Dedifferentiated amniotic fluid mesenchymal stem cell (primary cell): Measurements from ENCODE around the gene EPAS1.

ENCODE experiments used
- DNase-seq: peaks from one replicate; pipeline ENCODE4 v3.0.0-alpha.2; 2016; ENCODE audit errors: extremely low spot score

The EPAS1 gene

GRCh38 chr2:46339676-46340459 lies 42.7 kb downstream of the EPAS1 start:
- no peak for DNase-seq

GRCh38 chr2:46340740-46341420 lies 43.7 kb downstream of the EPAS1 start:
- no peak for DNase-seq

GRCh38 chr2:46342566-46343315 lies 45.5 kb downstream of the EPAS1 start:
- DNase-seq, result no peak

GRCh38 chr2:46344706-46345105 lies 47.5 kb downstream of the EPAS1 start:
- DNase-seq, result peak; percentile 28

- no peak for DNase-seq
Measured at GRCh38 chr2:46345775-46346174, 48.6 kb downstream of the EPAS1 start.

GRCh38 chr2:46346719-46347118 lies 49.5 kb downstream of the EPAS1 start:
- DNase-seq, result no peak

GRCh38 chr2:46347648-46348280 lies 50.6 kb downstream of the EPAS1 start:
- no peak for DNase-seq

- no peak for DNase-seq
Measured at GRCh38 chr2:46349115-46349547, 51.9 kb downstream of the EPAS1 start.

GRCh38 chr2:46350029-46350689 lies 53.0 kb downstream of the EPAS1 start:
- DNase-seq, result no peak

GRCh38 chr2:46351098-46351749 lies 54.0 kb downstream of the EPAS1 start:
- DNase-seq, result no peak

GRCh38 chr2:46351750-46352138 lies 54.5 kb downstream of the EPAS1 start:
- no peak for DNase-seq

- no peak for DNase-seq
Measured at GRCh38 chr2:46352621-46353020, 55.4 kb downstream of the EPAS1 start.

GRCh38 chr2:46353509-46353908 lies 56.3 kb downstream of the EPAS1 start:
- DNase-seq, result no peak

GRCh38 chr2:46355756-46356155 lies 58.5 kb downstream of the EPAS1 start:
- DNase-seq, result no peak

GRCh38 chr2:46356991-46357390 lies 59.8 kb downstream of the EPAS1 start:
- no peak for DNase-seq

- DNase-seq, result no peak
Measured at GRCh38 chr2:46358713-46359112, 61.5 kb downstream of the EPAS1 start.

- no peak for DNase-seq
Measured at GRCh38 chr2:46360303-46360702, 63.1 kb downstream of the EPAS1 start.

GRCh38 chr2:46361920-46362666 lies 64.9 kb downstream of the EPAS1 start:
- DNase-seq, result no peak

- DNase-seq, result no peak
Measured at GRCh38 chr2:46362667-46363012, 65.4 kb downstream of the EPAS1 start.

- DNase-seq, result peak; percentile 42
Measured at GRCh38 chr2:46363535-46364170, 66.4 kb downstream of the EPAS1 start.
